Natural killer cell (primary cell): Measurements from ENCODE around the gene SMAD1. TPM values are rescaled to one million over a fixed set of nuclear protein-coding genes. Genes with fewer than 3 reads are reported as not detected.
"Not testable (repeated sequence)": the region's sequence is repeated elsewhere in the genome, so short reads cannot be mapped to it uniquely, and the experiment has no call there.

Experiments
- ATAC-seq, 3 donors: fragments of 150-1000 bp in 2 of 3; fragments of 200-7000 bp in 1 of 3; cut with Tn5 transposase; 1 replicate in 1 of 3; 2 replicates in 2 of 3; pipeline ENCODE4 v1.10.0; 2021; ENCODE audit warnings: mild to moderate bottlenecking in 2 of 3, moderate library complexity in 2 of 3
- DNase-seq, 2 donors: peaks; one replicate each; pipeline versions ENCODE4 v3.0.0 to v3.0.0-alpha.2; 2013 to 2021; ENCODE audit warnings: mixed read lengths in 1 of 2
- H3K27ac ChIP-seq: one replicate; pipeline ENCODE4 v1.5.1; 2013; ENCODE audit warnings: mild to moderate bottlenecking, low read length
- H3K27me3 ChIP-seq: one replicate; pipeline ENCODE4 v1.6.1; 2013; ENCODE audit warnings: low read length; ENCODE audit not compliant: control insufficient read depth, insufficient read depth
- H3K36me3 ChIP-seq: one replicate; pipeline ENCODE4 v1.6.1; 2013; ENCODE audit warnings: low read length; ENCODE audit not compliant: control insufficient read depth, insufficient read depth
- H3K4me1 ChIP-seq: one replicate; pipeline ENCODE4 v1.6.1; 2013; ENCODE audit warnings: low read length; ENCODE audit not compliant: control insufficient read depth, insufficient read depth
- H3K4me3 ChIP-seq: one replicate; pipeline ENCODE4 v1.5.1; 2013; ENCODE audit warnings: low read length
- H3K9me3 ChIP-seq: one replicate; pipeline ENCODE4 v1.6.1; 2013; ENCODE audit warnings: low read length; ENCODE audit not compliant: control insufficient read depth, insufficient read depth
- H3K27ac Mint-ChIP-seq, 2 donors: one replicate each; pipeline ENCODE4 v1.8.0; 2022; ENCODE audit warnings: mild to moderate bottlenecking in 2 of 2, mixed read lengths in 2 of 2, moderate library complexity in 1 of 2
- H3K27me3 Mint-ChIP-seq, 2 donors: one replicate each; pipeline ENCODE4 v1.8.0; 2022; ENCODE audit warnings: low read depth in 2 of 2, mixed read lengths in 2 of 2
- H3K36me3 Mint-ChIP-seq: one replicate; pipeline ENCODE4 v1.8.0; 2022; ENCODE audit warnings: mixed read lengths
- H3K4me1 Mint-ChIP-seq, 2 donors: one replicate each; pipeline ENCODE4 v1.8.0; 2022; ENCODE audit warnings: mixed read lengths in 2 of 2
- H3K4me3 Mint-ChIP-seq: one replicate; pipeline ENCODE4 v1.8.0; 2022; ENCODE audit warnings: mild to moderate bottlenecking, moderate library complexity, mixed read lengths
- H3K9me3 Mint-ChIP-seq, 2 donors: one replicate each; pipeline ENCODE4 v1.8.0; 2022; ENCODE audit warnings: mixed read lengths in 2 of 2
- WGBS: methylation state at CpG from one replicate; pipeline ENCODE4 v1.1.7; 2013; ENCODE audit warnings: missing lambda C conversion rate; ENCODE audit not compliant: insufficient coverage; 5-methylcytosine and 5-hydroxymethylcytosine counted together
- intact Hi-C: fragments of 100-400 bp; cut with micrococcal nuclease; formaldehyde crosslinking; loops from one replicate; pipeline ENCODE4 v1.14.2; 2022
- total RNA-seq, 4 donors: library from RNA; stranded (reverse); fragments of 120-200 nt in 1 of 4; gene quantifications; one replicate each; pipeline versions ENCODE4 v1.2.3 to v1.2.4, GENCODE V29; 2013 to 2022
- TF ChIP-seq, protein P1 (sequence below): fragments of 200-600 bp; IDR thresholded peaks from one replicate; pipeline ENCODE4 v1.8.0; 2022; ENCODE audit warnings: antibody characterized with exemption

The SMAD1 gene
- total RNA-seq, 3 donors from 2014 or later (not counting 1 experiment from before 2014, with no cell fraction given) = 2.2 to 12.8 (median 9.9) TPM

DNA sequence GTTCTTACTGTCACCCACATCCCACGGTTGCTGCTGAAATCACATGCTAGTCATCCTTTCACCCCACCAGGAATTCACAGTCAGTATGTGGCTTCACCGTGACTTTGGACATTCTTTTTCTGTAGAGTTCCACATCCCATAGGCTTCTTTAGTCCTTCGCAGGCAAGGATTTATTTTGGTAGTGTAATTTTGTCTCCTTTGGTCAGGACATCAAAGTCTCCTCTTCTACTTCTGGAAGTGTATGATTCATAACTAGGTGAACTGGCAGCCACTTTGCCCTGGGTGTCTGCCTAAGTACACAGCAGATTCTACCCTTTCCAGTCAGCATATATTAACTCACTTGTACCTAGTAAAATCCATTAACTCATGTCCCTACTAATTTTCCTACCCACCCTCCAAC lies 99.3 kb downstream of the SMAD1 start:
- WGBS = 90% methylated on average over 3 of the region's 3 CpGs
- no peaks in the 10 kb centered on the region for H3K4me1 Mint-ChIP-seq

DNA sequence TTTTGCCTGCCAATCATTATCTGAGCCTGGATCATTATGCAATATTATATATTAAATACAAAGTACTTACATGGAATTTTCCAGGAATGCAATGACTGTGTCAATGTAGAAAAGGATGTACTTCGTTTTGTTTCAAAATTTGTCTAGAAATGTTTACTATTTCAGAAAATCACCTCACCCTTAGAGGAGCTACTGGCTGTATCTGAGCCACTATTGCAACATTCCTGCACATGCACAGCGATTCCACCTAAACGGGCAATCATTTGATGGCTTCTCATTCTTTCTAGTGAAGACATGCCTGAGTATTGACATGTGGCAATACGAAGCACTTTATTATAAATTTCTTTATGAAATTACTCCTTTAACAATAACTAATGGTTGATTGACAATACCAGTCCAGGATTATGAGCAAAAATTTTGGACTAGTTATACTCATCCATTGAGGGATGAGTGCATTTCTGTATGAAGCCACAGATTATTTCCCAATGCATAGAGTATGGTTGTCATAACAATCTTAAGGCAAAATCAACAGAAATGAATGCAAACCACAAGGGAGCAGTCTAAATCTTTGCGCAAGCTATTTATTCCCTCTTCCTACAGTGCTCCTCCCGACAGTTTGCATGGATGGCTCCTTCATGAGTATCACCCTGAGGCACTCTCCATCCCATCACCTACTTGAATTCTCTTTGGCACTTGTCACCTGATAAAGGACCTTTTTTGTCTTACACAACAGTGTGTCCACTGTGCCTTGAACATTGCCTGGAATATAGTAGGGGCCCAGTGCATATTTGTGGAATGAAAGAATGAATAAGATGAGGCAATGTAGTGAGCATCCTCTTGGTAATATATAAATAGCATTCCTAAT lies 101.8 kb downstream of the SMAD1 start:
- TF ChIP-seq, protein P1, sequence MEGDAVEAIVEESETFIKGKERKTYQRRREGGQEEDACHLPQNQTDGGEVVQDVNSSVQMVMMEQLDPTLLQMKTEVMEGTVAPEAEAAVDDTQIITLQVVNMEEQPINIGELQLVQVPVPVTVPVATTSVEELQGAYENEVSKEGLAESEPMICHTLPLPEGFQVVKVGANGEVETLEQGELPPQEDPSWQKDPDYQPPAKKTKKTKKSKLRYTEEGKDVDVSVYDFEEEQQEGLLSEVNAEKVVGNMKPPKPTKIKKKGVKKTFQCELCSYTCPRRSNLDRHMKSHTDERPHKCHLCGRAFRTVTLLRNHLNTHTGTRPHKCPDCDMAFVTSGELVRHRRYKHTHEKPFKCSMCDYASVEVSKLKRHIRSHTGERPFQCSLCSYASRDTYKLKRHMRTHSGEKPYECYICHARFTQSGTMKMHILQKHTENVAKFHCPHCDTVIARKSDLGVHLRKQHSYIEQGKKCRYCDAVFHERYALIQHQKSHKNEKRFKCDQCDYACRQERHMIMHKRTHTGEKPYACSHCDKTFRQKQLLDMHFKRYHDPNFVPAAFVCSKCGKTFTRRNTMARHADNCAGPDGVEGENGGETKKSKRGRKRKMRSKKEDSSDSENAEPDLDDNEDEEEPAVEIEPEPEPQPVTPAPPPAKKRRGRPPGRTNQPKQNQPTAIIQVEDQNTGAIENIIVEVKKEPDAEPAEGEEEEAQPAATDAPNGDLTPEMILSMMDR = no peak
- 86% methylated on average over 5 of the region's 6 CpGs for WGBS
- Histone ChIP-seq H3K9me3 (no peaks in the 10 kb centered on the region), H3K4me3 (no peak overlapping the region), H3K27me3 (peaks cover 3% of the 10 kb centered on the region), H3K4me1 (no peaks in the 10 kb centered on the region), H3K36me3 (no peaks in the 10 kb centered on the region), H3K27ac (no peak overlapping the region)
- Mint-ChIP-seq H3K27ac (no peak overlapping the region), H3K27me3 (peaks cover 10 to 12% of the 10 kb centered on the region in 2 donors), H3K4me1 (no peaks in the 10 kb centered on the region), H3K4me3 (no peak overlapping the region), H3K9me3 (no peaks in the 10 kb centered on the region), H3K36me3 (no peaks in the 10 kb centered on the region)
- intact Hi-C loops = no loop called here
- ATAC-seq = no peak
- no peak for DNase-seq

More for the DNA sequence above, 99.3 kb downstream of the SMAD1 start:
- H3K27me3 ChIP-seq = peaks cover 3% of the 10 kb centered on the region
- Mint-ChIP-seq H3K9me3 (no peaks in the 10 kb centered on the region), H3K27ac (no peak overlapping the region), H3K36me3 (no peaks in the 10 kb centered on the region), H3K4me3 (no peak overlapping the region), H3K27me3 (peaks cover 0 to 13% of the 10 kb centered on the region in 2 donors)
- intact Hi-C loops = no loop called here
- no peaks in the 10 kb centered on the region for H3K9me3 ChIP-seq
- no peak for DNase-seq
- H3K27ac ChIP-seq = no peak overlapping the region
- TF ChIP-seq, protein P1 = no peak
- no peak overlapping the region for H3K4me3 ChIP-seq
- no peaks in the 10 kb centered on the region for H3K36me3 ChIP-seq
- ATAC-seq = no peak
- H3K4me1 ChIP-seq = no peaks in the 10 kb centered on the region

DNA sequence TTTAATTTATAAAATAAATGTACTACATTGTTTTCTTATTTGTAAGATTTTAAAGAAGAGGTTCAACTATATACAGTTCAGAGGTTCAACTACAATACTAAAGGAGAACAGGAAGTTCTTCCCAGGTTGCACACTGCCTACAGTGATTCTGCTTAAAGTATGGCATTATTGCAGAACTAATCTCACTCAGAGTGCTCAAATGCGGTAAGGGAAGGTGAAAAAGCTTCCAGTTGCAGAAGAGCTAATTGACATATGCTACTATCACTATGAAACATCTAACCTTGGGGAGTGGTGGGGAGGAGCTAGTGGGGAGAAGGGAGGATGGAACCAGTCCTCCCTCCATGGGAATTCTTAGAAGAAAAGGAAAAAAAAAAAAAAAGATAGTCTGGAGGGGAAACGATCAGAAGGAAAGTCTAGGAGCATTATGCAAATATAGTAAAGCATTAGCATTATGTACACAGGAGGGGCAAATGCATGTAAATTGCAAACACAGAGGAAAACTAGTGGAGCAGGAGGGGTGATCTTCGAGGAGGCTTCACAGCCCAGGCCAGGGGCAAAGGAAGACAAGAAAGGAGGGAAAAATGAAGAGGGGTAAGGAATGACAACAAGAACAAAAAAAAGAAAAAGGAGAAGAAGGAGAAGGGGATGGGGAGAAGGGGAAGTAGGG lies 105.6 kb downstream of the SMAD1 start:
- WGBS = 70% methylated on average over 2 of the region's 3 CpGs
- Mint-ChIP-seq H3K4me1 (no peaks in the 10 kb centered on the region), H3K4me3 (no peak overlapping the region), H3K27ac (no peak overlapping the region), H3K27me3 (peaks cover 10 to 17% of the 10 kb centered on the region in 2 donors), H3K36me3 (no peaks in the 10 kb centered on the region), H3K9me3 (no peaks in the 10 kb centered on the region)
- DNase-seq (no peak), ATAC-seq (no peak)
- H3K9me3 ChIP-seq = no peaks in the 10 kb centered on the region
- no peak overlapping the region for H3K4me3 ChIP-seq
- H3K27me3 ChIP-seq = peaks cover 5% of the 10 kb centered on the region
- H3K4me1 ChIP-seq = no peaks in the 10 kb centered on the region
- TF ChIP-seq, protein P1 = no peak
- no peaks in the 10 kb centered on the region for H3K36me3 ChIP-seq
- no peak overlapping the region for H3K27ac ChIP-seq
- intact Hi-C loops = no loop called here

DNA sequence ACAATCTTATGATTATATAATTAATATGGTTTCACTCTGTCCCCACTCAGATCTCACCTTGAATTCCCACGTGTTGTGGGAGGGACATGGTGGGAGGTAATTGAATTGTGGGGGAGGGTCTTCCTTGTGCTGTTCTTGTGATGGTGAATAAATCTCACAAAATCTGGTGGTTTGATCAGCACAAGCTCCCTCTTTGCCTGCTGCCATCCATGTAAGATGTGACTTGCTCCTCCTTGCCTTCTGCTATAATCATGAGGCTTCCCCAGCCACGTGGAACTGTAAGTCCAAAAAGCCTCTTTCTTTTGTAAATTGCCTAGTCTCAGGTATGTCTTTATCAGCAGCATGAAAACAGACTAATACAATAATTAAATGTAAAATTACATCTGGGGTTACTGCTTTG lies 107.7 kb downstream of the SMAD1 start:
- 83% methylated on average over 2 of the region's 2 CpGs for WGBS
- H3K36me3 Mint-ChIP-seq, H3K4me3 Mint-ChIP-seq, H3K27ac ChIP-seq, H3K4me3 ChIP-seq, H3K4me1 ChIP-seq, DNase-seq, H3K27me3 ChIP-seq, ATAC-seq, H3K36me3 ChIP-seq, H3K27ac Mint-ChIP-seq, intact Hi-C loops, H3K4me1 Mint-ChIP-seq, H3K9me3 Mint-ChIP-seq, H3K9me3 ChIP-seq: not testable (repeated sequence)
- H3K27me3 Mint-ChIP-seq = peaks cover 22 to 30% of the 10 kb centered on the region in 2 donors
